Stromal cell of bone marrow (primary cell): ENCODE results near the gene SLC1A2.
A peak's percentile ranks its signal among the peaks of the same experiment; 100 is the strongest.

ENCODE experiments used
- DNase-seq: peaks from one replicate; pipeline ENCODE4 v3.0.0-alpha.2; 2012; ENCODE audit warnings: low read depth

Gene SLC1A2

DNA sequence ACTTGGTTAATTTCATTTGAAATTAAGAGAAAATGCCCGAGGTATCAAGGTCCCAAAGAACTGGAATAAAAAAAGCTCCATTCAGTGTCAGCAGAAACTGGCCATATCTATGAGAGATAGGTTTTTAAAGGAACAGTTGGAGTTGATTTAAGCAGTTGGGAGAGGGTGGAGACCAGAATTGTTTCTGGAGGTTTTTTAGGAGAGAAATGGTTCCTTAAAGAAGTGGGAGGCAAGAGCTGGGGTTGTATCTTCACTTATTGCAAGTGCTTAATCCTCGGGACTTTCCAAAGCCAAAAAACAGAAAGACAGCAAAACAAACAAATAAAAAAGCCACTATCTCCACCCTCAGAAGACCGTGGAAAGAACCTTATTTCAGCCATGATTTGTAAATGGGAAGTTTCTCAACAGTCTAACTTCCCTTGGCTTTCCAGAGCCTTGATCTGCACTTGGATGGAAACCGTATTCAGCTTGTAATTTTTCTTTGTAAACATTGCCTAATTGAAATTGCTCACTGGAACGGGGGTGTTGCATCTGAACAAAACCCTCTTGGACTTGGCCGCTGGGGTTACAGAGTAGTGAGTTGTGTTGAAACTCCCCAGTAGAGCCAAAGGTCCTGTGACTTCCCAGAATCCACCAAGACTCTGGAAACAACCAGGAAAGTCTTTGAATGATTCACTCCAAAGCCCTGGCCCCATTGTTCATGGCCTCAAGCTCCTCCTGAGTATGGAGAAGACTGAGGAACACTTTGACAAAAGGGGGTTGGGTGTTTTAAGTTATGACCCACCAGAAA lies 115.6 kb downstream of the SLC1A2 start:
- peak; percentile 95 for DNase-seq

DNA sequence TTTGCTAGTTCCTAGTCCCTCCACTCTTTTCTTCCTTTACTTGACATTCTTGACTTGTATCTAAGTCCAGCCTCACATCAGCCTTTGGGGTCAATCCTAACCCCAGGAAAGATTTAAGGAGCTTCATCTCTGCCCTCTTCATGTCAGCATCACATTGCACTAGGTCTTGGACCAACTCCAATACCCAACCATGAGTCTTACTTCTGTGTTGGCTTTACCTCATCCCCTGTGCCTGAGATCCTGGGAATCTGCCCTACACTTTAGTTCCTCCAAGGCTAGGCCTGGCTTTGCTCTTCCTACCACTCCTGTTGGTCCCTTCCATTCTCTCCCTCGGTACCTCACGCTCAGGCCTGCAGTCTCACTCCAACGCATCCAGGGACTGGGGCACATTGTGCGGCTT lies 117.0 kb downstream of the SLC1A2 start:
- DNase-seq, result no peak

DNA sequence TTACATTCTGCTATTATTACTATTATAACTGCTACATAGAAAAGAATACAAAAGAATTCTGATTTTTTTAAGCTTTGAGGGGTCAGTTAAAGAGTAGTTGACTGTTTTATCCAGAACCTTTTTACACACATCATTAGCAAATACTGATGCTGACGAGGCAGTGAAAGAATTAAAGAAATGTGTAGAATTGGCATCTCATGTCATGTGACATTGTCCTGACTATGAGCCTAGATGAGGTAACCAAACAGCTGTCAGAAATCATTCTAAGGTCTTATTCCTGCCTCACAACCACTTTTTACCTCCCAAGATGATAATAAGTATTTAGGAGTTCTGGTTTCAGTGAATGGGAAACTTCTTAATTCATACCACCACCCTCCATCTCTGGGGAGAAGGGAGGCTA lies 121.0 kb downstream of the SLC1A2 start:
- no peak for DNase-seq

DNA sequence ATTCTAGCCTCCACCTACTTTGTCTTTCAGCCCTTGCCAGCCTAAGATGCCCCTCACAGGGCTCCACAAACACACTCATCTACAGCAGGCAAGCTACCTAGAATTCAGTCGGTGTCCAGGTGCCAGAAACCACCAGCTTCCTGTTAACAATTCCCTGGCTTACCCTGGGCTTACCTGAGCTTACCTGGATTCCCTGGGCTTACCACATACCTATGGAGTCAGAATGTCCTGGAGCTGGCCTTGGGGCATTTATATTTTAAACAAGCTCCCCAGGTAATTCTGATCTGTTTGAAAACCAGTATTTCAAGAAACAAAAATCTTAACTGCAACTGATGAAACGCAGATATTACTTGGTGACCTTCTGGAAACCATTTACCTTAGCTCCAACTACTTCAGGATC lies 123.6 kb downstream of the SLC1A2 start:
- DNase-seq, result no peak

DNA sequence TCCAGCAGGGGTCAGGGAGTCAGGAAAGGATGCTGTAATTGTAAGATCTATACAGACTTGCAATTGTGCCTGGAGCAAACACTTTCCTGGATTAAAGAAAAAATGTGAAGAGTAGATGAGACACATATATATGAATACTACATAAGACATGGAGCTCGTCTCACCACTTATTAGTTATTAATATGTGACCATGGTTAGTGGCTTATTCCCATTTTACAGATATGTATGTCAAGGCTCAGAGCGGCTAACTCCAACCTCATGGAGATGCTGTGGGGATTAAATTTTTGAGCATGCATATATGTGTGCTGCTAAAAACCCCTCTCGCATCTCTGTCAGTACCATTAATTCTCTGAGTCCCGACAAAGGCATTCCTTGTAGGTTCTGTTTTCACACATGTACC lies 125.7 kb downstream of the SLC1A2 start:
- no peak for DNase-seq

DNA sequence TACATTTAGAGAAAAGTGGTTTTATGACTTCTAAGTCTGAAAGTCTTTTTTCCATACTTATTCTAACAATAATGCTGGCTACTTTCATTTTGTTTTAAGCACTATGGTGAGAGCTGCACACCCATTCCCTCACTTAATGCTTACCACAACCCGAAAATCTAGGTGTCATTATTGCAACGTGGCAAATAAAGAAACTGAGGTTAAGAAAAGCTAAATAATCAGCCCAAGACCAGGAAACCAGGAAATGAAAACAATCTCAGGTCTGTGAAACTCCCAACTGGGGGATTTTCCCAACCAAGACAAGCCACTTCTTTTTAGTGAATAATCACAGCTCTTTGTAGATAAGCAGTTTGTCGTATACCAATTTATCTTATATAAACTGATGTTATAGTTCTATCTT lies 126.3 kb downstream of the SLC1A2 start:
- DNase-seq, result no peak

DNA sequence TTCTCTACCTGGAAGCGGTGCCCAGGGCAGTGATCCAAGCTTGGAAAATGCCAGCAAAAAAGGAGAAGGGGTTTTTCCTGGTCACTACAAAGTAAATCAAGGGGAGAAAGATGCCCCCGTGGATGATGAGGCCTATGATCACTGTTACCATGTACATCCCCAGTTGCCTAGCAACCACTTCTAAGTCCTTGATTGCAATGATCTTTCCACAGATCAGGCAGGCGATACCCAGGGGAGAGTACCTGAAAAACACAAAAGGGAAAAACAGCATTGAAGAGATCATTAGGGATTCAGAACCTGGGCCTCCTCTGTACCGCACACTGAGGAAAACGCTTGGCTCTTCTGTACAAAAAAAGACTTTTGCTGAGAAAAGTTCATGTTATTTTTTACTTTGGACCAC lies 127.1 kb downstream of the SLC1A2 start:
- DNase-seq, result no peak

DNA sequence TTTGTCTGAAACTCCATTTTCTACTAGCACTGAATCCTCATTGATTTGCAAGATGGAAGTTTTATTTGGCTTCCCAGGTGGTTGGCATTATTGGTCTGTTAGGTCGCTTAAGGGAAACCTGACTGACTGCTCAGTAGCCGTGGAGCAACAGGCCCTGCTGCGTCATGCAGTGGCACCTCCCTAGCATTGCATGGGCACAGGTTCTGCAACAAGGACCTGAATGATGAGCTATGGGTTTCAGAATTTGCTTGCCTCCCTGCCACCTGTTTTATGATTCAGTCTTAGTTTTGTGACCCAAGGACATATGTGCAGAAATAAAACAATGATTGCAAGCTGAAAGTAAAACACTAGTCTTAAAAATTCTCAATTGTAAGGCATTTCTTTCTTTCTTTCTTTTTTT lies 128.5 kb downstream of the SLC1A2 start:
- no peak for DNase-seq

DNA sequence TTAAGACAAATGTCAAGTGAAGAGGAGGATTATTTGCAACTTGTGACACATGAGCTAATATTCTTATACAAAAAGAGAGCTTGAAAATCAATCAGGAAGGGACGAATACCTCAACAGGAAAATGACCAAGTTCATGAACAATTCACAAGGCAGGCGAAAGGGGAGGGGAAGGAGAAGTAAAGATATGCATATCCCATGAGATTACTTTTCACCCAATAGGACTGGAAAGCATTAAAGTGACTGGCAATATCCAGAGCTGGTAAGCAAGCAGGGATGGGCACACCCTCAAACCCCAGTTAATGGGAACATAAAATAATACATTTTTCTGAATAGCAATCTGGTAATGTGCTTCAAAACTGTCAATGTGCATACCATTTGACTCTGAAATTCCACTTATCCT lies 129.5 kb downstream of the SLC1A2 start:
- no peak for DNase-seq

DNA sequence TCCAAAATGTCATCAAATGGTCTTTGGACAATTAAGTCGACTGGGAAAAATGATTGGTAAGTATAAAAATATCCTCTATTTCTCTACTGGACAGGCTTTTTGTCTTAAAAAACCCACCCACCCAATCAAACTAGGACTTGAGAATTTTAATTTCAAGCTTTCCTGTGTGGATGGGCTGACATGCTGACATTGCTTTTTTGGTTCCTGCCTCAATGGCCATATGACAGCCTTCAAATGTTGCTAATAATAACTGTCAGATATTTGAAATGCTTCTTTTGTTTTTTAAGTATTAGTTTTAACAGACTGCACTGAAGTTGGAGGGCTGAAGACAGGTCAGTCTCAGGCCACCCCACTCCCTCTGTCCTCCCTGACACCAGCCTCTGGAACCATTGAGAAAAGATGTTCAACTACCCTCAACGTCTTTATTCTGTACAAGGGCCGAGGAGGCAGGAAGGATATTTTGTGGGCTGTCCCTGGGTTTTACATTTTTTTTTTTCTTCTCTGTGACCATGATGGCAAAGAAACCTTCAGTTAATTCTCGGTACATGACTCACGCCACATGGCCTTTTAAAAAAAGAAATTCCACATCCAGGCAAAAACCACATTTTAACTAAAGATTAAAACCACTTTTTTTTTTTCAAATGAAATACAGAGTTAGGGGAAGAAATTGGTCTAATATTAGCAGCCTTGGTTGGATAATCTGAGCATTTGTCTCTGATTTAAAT lies 130.4 kb downstream of the SLC1A2 start:
- DNase-seq, result peak; percentile 62

DNA sequence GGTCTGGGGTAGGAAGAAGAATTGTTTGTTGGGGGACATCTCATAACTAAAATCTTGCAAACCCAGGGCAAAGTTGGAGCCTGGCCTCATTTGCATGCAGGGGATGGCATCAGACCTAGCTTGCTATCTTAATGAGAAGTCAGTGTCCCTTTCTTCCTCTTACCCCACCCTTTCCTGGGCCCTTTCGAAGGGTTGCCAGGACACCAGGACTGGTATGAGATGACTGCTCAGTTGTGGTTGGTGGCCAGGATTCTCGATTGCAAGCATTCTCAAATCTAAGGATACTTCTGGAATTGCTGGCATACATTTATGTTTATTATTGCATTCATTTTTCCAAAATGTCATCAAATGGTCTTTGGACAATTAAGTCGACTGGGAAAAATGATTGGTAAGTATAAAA lies 131.0 kb downstream of the SLC1A2 start:
- no peak for DNase-seq

DNA sequence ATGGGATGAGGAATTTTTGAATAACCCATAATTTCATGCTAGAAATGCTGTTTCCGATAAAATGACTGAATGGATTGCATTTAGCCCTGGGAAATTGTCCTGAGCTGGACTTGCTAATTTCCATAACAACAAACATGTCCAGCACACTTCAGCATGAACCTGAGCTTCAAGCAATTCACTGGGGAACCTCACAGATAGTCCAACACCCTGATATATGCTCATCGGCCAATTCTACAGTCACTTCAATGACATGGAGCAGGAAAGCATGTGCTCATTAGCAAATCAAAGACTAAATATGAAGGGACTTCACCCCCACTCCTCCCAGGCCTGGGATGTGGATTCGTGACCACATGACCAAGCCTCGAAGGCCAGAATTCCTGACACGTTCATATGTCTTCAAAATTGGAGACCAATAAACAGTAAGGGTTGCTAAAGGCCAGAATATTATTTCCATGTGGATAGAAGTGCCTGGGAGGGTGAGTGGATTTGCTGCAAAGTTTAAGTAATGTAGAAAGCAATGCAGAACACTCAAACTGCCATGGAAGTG lies 131.9 kb downstream of the SLC1A2 start:
- DNase-seq, result no peak

DNA sequence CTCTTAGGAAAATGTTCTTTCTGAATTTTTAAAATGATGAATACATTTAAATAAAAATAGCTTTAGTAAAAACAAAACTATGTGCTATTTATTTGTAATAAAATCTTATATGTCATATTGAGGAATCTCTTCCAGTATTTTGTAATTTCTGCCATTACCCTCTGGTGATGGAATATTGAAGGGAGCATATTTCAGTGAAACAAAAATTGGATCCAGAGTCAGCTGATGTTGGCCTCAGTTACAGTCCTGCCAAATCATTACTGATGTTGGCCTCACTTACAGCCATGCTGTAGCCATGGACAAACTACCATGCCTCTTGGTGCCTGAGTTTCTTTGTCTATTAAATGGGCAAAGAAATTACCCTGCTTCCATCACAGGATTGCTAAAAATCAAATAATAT lies 133.2 kb downstream of the SLC1A2 start:
- DNase-seq, result no peak

DNA sequence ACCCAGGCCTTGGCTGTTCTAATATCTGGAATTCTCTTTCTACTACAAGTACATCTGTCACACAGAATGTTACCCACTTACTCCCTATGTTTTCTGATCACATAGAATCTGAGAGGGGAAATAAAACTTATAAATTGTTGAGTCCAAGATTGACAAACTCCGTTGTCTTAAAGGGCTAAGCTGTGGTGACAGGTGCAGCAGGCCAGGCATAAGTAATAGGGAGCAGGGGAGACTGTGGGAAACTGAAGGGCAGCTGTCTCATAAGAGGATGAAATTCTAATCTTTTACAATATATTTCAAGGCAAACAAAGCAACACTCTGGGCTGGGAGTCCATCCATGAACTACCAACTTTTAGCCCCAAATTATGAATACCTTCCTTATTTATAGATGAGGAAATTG lies 133.9 kb downstream of the SLC1A2 start:
- no peak for DNase-seq

DNA sequence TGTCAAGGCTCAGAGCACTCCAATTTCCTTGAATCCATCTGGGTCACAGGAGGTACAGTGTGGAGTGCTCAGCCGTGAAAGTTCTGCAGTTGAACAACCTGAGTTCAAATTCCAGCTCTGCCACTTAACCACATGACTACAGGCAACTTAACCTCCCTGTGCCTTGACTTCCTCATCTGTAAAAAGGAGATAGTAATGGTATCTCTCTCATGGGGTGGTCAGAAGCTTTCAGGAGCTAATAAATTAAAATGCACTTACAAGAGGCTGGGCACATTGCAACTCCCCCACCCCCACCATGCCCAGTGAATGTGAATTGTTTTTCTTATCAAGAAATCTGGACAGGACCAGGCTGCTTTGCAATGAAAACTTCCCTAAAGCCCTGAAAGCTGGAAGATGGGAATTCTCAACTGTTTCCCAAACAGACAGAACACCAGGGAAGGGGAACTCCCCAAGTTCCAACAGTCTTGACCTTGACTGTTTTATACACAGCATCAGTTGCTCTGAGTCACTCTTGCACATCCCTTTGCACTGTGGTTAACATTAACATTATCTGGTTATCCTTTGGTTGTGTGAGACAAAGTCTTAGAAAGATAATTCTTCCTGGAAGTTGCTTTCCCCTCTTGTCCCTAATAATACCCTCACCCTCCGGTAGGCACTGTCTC lies 137.0 kb downstream of the SLC1A2 start:
- DNase-seq, result peak; percentile 65

DNA sequence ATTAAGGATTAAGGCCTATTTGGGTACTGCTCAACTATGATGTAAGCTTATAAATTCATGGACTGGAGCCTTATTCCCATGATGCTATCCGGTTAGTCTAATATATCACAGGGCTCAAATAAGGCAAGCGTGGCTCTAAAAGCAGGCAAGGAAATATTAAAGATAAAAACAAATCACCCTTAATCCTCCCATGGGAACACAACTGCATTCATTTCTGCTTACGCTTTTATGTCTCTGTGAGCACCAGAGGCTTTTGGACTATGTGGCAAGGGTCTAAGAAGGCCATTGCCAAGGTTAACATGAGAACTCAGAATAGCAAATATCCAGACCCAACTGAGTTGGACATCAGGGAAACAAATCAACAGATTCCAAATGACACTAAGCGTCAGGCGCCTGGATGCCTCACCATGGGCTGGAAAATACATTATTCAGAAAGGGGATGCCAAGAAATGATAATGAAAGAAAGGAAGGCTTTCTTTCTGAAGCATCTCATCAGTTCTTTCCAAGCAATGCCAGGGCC lies 138.1 kb downstream of the SLC1A2 start:
- DNase-seq, result peak; percentile 60

DNA sequence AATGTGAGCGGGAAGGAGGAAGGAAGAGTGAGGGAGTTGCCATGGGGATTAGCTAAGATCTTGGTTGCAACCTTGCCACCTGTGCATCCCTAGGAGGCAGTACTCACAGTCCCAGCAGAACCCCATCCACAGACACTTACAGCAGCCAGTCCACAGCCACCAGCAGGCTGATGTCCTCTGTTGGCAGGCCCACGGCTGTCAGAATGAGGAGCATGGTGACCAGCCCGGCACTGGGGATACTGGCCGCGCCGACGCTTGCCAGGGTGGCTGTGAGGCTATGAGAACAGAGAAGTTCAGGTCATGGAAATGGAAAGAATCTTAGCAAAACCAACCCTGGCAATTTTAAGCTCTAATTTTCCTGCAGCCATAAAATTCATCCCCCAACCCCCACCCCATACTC lies 138.6 kb downstream of the SLC1A2 start:
- no peak for DNase-seq

DNA sequence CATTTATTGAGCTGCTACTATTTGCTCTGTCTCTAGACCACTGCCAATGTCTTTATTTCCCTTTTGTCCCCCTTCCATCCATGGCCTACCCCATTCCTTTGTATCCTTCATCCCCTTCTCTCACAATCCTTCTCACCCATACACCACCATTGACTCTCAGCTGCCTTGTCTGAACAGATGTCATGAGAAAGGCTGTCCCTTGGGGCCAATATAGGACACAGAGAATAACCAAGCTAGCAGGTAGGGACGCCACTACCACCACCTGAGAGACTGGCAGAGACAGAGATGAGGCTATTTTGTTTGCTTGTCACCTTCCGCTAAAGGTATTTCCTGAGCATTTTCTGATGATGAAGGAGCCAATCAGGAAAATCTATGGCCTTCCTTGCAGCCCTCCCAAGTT lies 141.5 kb downstream of the SLC1A2 start:
- DNase-seq, result no peak

DNA sequence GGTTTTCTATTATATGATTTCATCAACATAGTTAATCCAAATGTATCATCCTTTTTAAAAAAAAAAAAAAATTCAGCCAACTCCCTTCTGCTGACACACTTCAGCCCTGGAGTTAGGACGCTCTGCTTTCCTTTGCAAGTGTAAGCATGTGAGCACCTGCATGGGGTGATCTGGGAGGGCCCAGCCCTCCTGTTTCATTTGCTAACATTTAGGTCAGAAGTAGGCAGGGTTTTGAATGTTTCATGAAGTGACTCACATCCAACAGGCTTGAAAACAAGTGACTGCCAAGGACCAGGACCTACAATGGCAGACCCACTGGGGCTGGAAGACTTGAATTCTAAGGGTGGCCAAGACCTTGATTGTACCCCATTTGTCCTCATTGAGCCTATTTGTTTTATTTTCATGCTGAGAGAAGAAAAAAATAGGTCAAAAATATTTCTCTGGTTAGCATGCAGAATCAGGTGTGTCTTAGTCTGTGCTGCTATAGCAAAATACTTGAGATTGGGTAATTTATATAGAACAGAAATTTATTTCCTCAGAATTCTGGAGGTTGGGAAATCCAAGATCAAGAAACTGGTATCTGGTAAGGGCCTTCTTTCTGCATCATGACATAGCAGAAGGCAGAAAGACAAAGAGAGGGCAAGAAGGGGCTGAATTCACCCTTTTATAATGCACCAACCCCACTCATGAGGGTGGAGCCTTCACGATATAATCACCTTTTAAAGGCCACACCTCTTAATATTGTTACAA lies 142.8 kb downstream of the SLC1A2 start:
- no peak for DNase-seq

DNA sequence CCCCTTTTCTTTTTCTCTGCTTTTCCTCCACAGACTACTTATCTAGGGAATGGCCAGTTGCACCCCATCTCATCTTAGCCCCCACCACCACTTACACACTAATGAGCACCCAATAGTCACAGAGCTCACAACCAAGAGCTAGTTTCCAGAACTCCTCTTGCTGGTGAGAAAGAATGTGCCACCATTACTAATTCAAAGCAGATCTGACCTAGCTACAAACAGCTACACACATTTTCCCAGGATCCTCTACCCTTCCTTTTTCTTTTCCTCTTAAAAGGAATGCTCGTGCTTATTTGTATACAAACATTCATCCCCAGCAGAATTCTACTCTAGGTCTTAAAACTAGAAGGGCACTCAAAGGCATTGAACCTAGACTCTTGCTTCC lies 143.6 kb downstream of the SLC1A2 start:
- no peak for DNase-seq

DNA sequence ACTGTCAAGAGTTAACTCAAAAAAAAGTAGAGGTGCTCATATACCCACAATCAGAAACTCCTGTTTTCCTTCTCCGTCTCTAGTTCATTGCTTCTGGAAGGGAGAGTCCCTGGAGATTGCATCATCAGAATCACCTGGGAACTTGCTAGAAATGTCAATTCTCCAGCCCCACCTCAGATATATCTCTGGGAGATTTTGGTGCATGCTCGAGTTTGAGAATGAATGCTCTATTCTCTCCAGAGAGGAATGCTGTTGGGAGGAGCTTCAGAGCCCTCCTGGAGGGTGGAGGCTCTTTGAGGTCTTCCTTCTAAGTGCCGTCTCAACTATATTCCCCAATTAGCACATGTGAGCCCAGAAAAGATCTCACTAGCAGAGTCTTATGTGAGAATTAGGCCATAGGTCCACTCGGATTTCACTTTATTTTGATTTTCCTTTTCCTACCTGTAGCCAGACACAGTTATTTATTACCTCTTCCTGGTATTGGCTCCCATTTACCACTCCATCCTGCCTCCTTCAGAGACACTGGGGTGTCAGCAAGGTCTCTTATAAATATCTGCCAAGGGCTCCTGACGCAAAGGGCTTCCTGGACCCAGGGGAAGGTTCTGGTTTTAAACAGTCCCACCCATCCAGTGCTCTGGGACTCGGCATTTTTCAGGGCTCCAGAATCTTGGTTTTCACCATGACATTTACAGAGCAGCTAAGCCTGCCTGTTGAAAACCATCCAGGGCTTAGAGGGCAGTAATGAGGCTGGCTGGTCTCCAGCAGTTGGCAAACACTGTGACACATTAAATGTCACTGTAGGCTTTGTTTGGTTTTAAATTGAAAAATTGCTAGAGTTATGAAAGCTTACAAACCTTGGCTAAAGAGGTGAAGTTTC lies 144.2 kb downstream of the SLC1A2 start:
- no peak for DNase-seq
